GM18861 (cell line): ENCODE data around the gene CYP2J2.
"Not testable (repeated sequence)": the region's sequence is repeated elsewhere in the genome, so short reads cannot be mapped to it uniquely, and the experiment has no call there.

Source experiments
- ATAC-seq: cut with Tn5 transposase; IDR thresholded peaks from one replicate; pipeline ENCODE4 v1.9.1; 2021; ENCODE audit not compliant: unreplicated experiment

Gene CYP2J2, protein sequence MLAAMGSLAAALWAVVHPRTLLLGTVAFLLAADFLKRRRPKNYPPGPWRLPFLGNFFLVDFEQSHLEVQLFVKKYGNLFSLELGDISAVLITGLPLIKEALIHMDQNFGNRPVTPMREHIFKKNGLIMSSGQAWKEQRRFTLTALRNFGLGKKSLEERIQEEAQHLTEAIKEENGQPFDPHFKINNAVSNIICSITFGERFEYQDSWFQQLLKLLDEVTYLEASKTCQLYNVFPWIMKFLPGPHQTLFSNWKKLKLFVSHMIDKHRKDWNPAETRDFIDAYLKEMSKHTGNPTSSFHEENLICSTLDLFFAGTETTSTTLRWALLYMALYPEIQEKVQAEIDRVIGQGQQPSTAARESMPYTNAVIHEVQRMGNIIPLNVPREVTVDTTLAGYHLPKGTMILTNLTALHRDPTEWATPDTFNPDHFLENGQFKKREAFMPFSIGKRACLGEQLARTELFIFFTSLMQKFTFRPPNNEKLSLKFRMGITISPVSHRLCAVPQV

DNA sequence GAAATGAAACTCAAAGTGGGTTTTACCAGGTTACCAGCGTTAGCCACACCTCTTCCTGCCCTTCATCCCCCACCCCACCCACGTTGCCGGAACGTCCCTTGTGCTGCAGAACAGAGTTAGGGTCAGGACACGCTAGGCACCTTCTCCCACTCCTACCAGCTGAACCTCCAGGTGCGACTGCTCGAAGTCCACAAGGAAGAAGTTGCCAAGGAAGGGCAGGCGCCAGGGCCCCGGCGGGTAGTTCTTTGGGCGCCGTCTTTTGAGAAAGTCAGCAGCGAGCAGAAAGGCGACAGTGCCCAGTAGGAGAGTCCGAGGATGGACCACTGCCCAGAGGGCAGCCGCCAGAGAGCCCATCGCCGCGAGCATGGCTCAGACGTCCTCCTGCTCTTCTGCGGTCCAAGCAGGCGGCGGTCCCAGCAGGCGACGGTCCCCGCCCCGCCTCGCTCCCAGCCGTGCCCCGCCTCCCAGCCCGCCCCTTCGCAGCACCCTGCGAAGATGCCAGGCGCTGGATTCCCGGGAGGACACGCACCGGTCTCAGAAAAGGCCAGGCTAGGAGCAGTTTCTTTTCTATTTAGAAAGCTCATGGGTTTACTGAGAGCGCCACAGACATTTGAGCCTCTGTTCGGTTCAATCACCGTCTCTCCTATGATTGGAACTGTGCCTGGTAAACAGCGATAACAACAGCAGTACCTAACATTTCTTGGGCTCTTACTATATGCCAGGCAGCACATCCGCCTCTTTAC is at the start of gene CYP2J2:
Gene CYP2J2 (minus strand): TSS at position 393 of the 743 bp plus-strand sequence. CDS start 27 bp downstream, at position 366.
- peak; percentile 52 for ATAC-seq

- no peak for ATAC-seq
These were observed 47.1 kb upstream of the CYP2J2 start for GRCh38 chr1:59973719-59974118.

DNA sequence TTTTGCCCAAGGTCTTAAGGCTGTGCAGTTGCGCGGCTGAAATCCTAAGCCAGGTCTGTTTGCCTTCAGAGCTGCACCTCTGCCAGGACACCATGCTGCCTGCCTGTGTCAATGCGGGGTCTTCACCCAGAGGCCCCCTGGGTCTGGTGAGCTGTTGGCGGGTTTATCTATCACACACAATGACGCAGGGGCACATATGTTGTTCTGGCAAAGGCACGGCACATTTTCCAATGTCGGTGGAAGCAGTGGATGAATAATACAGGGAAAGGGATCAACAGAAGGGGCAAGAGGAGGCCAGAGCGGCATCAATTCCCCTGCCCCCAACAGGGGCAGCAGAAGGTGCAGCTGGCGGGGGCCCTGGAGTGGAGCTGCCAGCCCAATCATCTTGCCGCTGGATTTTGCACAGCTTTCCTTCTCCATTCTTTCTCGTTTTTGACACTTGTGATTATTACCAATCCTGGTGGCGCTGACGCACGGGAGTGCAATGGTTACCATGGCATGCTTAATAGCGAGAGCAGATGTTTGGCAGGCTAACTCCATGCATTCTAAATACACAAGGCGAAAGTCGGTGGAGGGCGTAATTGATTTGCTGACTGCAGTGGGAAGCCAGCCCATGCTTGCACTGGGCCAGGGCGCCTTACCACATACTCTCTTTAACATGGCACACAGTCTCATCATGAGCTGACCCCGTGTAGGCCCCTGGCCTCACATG is 45.8 kb upstream of the CYP2J2 start:
- ATAC-seq, result no peak

DNA sequence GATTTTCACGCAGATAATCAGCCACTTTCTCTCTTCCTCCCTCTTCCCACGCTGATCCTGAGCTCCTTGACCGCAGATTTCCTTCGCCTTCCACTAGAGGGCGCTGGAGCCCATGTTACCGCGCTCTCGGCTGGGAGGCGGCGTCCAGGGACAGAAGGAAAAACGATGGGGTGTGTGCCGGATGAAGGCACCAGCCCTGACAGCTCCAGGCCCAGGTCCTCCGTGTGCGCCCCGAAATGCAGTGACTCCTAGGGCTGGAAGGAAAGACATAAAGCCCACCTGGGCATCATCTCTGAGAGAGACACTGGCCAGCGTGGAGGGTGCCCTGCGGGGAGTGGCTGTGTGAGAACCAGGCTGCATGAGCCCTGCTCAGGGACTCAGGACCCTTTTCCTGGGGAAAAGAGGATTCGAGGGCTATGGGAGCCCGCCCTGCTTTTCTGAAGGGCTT is 44.9 kb upstream of the CYP2J2 start:
- ATAC-seq, result no peak

DNA sequence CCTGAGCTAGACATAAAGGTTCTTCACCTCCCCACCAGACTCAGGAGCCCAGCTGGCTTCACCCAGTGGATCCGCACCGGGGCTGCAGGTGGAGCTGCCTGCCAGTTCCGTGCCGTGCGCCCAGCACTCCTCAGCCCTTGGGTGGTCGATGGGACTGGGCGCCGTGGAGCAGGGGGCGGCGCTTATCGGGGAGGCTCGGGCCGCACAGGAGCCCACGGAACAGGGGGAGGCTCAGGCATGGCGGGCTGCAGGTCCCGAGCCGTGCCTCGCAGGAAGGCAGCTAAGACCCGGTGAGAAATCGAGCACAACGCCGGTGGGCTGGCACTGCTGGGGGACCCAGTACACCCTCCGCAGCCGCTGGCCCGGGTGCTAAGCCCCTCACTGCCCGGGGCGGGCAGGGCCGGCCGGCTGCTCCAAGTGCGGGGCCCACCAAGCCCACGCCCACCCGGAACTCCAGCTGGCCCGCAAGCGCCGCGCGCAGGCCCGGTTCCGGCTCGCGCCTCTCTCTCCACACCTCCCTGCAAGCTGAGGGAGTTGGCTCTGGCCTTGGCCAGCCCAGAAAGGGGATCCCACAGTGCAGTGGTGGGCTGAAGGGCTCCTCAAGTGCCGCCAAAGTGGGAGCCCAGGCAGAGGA is 43.1 kb upstream of the CYP2J2 start:
- ATAC-seq, result not testable (repeated sequence)

- not testable (repeated sequence) for ATAC-seq
These were observed 42.2 kb upstream of the CYP2J2 start for GRCh38 chr1:59968746-59969145.

GRCh38 chr1:59967780-59968179 is 41.2 kb upstream of the CYP2J2 start:
- ATAC-seq, result no peak

DNA sequence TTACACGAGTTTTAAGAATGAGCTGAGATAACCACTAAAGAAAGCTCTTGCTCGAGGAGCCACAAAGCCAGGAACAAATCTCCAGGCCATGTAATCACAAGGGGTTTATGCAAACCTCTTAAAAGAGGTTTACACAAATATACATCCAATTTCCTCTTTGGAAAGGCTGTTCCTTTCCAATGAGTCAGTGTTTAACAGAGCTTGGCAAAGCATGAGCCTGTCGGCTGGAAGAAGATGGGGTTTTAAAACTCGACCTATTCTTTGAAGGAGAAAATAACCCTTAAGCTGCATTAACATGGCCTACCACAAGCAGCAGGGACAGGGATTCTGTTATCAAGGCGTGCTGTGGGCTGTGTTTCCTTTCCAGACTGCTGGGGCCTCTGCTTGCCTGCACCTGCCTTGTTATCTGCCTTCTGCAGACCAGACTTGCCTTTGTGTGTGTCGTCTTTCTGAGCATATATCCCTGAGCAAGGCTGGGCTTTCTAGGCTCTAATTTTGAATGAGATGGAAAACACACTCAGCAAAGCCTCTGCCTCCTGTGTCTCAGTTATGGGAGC is 40.6 kb upstream of the CYP2J2 start:
- no peak for ATAC-seq

GRCh38 chr1:59952065-59952464 is 25.5 kb upstream of the CYP2J2 start:
- no peak for ATAC-seq

DNA sequence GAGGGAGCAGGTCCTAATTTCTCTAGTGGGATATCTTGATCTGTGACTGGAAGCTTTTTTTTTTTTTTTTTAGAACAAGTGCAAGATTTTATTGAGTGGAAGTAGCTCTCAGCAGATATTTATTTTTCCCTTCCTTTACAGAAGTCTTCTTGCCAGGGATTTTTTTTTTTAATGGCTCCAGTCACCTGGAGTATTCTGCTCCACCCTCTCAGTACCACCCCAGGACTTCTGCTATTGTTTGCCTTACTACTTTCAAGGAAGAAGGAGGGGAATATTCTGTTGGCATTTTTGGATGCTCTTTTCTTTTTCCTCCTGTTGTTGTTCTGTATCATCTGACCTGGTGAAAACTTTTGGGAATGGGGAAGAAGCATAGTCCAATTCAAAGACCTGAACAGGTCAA is 23.1 kb upstream of the CYP2J2 start:
- ATAC-seq, result no peak

DNA sequence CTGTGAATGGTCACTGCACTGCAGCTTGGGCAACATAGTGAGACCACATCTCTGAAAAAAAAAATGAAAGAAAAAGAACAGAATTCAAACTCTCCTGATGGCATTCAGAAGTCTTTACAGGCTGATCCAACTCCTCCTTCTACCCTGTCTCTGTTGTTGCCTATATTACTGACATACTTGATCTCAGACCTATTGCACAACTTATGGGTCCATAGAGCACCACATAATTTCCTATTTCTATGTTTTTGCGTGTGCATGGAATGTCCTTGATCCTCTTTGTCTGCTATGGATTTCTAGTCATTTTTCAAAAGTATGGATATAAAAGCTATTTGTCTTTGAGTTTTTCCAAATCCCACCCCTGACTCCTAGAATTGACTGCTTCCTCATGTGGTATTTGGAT is 22.4 kb upstream of the CYP2J2 start:
- ATAC-seq, result no peak

GRCh38 chr1:59947047-59947938 is 20.7 kb upstream of the CYP2J2 start:
- peak; percentile 92 for ATAC-seq

- ATAC-seq, result no peak
These were observed 19.2 kb upstream of the CYP2J2 start for GRCh38 chr1:59945790-59946189.

DNA sequence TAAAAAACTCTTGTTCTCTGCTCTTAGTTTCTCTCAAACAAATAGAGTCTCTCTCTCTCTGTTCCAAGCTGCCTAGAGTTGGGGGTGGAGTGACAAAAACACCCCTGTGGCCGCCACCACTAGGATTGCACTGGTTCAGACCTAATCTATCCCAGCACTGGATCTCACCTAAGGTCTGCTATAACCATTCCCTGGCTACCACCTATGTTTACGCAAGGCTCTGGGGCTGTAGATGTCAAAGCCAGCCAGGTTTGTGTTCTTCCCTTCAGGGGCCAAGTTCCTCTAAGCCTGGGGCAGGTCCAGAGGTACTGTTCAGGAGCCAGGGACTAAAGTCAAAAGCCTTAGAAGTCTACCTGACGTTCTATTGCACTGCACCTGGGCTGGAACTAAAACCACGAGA is 12.8 kb upstream of the CYP2J2 start:
- no peak for ATAC-seq

DNA sequence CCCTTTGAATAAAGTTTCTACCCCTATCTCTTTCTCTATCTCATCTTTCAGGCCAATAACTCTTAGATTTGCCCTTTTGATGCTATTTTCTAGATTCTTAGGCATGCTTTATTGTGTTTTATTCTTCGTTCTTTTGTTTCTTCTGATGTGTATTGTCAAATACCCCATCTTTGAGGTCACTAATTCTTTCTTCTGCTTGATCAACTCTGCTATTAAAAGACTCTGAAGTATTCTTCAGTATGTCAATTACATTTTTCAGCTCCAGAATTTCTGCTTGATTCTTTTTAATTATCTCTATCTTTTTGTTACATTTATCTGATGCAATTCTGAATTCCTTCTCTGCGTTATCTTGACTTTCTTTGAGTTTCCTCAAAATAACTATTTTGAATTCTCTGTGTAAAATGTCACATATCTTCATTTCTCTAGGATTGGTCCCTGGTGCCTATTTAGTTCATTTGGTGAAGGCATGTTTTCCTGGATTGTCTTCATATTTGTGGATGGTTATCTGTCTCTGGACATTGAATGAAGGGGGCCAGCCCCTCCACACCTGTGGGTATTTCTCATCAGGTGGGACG is 11.2 kb upstream of the CYP2J2 start:
- ATAC-seq, result no peak

DNA sequence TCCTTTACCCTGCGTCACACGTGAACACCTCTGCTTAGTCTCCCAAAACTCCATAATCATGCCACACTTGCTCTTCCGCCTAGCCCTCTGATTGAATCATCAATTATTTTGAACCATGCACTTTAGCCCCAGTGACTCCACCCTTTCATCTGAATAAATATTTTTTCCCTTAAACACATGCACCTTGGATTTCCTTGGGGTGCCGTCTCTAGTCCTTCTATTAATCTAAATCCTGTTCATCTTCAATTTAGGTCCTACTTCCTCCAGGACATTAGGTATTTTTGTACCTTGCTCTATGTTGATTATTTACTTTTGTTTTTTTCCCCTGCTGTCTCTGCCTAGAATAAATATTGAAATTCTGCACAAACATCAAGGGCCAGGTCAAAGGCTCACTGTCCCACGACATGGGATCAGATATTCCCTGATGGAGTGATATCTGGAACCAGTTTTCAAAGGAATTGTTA is 9.8 kb upstream of the CYP2J2 start:
- no peak for ATAC-seq

DNA sequence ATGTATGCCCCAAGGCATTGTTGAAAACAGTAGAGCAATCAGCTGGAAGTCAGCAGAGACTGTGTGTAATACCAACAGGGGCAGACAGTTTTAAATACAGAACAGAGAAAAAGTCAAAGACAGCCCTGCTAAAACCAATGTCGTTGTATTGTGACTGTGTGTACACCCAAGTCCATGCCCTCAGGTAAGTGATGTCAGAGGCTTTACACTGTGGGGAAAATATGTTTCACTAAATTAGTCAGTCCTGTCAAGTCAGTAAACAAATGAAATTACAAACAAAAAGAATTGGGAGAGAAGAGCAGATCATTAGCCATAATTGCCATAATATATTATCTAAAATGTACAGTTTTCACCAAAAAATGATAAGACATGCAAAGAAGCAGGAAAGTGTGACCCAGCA is 2.4 kb upstream of the CYP2J2 start:
- no peak for ATAC-seq

DNA sequence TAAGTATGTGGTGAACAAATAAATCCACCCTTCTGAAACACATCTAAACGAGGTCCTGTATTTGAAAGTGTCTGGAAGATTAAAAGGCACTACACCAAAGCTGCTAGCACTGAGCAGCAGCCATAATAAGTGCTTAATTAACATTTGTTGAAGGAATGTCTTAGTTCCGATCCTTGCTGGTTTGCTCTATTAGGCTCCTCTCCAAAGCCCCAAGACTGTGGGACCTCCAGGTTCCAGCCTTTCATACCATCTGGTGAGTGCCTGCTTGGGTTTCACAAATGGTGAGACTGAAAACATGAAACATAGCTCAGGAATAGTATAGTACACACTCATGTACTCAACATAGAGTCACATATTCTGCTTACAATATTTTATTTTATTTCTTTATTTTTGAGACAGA is 640 bp upstream of the CYP2J2 start:
- no peak for ATAC-seq

DNA sequence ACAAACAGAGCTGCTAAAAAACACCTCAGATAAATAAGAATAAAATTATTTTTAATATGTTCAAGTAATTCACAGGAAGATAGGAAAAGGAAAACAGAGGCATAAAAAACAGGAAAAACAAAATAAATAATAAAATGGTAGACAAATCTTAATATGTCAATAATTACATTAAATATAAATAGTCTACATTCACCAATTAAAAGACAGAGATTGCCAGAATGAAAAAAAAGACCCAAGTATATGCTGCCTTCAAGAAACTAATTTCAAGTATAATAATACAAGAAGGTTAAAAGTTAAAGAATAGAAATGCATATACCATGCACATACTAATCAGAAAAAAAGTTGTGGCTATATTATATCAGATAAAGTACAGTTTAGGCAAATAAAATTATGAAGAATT is 1.9 kb downstream of the CYP2J2 start:
- ATAC-seq, result no peak
